ENCODE results near the gene KCNT1. TPM values are rescaled to one million over a fixed set of nuclear protein-coding genes. Genes with fewer than 3 reads are reported as not detected.

The KCNT1 gene
- total RNA-seq, 4 donors from 2014 or later, result 0.21 TPM; not detected in 3

DNA sequence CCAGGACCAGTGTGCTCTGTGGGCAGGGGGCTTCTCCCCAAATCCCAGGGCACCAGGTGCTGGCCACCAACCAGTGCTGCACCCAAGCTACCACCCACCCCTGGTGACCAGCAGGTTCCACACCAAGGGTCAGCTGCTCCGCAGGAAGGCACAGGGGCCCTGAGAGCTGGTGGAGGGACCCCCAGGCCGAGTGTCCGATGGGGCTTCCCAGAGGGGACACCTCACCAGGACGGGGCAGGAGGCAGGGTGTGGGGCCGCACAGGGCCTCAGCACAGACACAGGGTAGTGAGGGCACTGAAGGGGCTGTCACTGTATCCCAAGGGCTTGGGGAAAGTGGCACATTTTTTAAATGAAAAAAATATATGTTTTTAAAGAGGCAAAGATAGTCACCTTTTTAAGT lies 20.8 kb upstream of the KCNT1 start:
- TF ChIP-seq, protein P1, sequence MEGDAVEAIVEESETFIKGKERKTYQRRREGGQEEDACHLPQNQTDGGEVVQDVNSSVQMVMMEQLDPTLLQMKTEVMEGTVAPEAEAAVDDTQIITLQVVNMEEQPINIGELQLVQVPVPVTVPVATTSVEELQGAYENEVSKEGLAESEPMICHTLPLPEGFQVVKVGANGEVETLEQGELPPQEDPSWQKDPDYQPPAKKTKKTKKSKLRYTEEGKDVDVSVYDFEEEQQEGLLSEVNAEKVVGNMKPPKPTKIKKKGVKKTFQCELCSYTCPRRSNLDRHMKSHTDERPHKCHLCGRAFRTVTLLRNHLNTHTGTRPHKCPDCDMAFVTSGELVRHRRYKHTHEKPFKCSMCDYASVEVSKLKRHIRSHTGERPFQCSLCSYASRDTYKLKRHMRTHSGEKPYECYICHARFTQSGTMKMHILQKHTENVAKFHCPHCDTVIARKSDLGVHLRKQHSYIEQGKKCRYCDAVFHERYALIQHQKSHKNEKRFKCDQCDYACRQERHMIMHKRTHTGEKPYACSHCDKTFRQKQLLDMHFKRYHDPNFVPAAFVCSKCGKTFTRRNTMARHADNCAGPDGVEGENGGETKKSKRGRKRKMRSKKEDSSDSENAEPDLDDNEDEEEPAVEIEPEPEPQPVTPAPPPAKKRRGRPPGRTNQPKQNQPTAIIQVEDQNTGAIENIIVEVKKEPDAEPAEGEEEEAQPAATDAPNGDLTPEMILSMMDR (IDR thresholded peaks at IDR 0.05), result no peak
- no peak for TF ChIP-seq POLR2A (IDR thresholded peaks at IDR 0.05)
- Histone ChIP-seq H3K4me3 (replicated peaks in 1 of 3) (no peak overlapping the region), H3K36me3 (no peaks in the 10 kb centered on the region), H3K4me1 (no peaks in the 10 kb centered on the region), H3K27me3 (no peaks in the 10 kb centered on the region), H3K27ac (no peak overlapping the region), H3K9me3 (no peaks in the 10 kb centered on the region)
- intact Hi-C loops (cut with DNase I), result no loop called here
- no peak for DNase-seq
- 84 to 91% methylated on average over 5 of the region's 5 CpGs for WGBS, 2 donors

DNA sequence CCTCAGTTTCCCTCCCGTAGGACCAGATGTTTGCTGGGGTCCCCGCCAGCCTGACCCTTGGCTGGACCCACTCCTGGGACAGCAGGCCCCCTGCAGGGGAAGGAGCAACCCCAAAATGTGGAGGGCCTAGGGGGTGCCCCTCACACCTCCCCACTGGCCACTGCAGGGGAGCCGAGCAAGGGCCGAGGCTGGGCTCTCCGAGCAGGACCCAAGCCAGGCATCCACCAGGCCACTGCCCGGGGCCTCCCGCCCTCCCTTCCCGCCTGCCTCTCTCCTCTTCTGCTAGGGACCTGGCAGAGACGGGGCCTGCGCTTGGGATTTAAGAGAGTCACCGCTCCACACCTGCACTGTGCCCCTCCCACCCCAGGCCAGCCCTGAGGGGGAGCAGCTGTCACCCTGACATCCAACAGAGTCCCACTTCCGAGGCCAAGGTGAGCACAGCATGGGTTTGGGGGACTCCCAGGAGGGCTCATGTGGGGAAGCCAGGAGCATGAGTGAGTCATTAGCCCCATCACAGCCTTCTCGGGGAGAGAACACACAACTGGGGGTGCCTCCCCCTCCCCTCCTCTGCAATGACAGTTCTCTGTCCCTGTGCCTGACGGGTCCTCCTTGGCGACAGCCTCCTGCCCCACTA lies 18.5 kb upstream of the KCNT1 start:
- WGBS, 2 donors, result 75% methylated on average over 8 to 11 of the region's 15 CpGs
- no peak for DNase-seq

DNA sequence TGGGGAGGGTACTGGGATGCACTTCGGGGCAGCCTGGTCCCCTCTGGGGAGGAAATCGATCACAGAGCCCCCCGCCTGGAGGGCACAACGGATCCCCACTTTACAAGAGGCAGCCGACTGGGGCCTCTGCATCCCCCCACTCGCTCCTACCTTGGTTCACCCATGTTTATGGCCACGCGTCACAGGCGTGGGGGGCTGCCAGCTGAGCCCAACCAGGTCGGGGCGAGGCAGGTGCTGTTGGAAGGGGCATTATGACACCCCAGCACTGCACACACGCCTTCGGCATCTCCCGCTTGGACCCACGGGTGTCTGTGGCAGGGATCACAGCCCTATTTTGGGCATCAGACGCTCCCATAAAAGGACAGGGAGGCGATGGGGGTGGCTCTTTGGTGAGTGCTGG lies 17.3 kb upstream of the KCNT1 start:
- Histone ChIP-seq H3K4me3 (replicated peaks in 1 of 3) (no peak overlapping the region), H3K9me3 (no peaks in the 10 kb centered on the region), H3K27ac (no peak overlapping the region), H3K4me1 (no peaks in the 10 kb centered on the region), H3K27me3 (no peaks in the 10 kb centered on the region), H3K36me3 (no peaks in the 10 kb centered on the region)
- 80 to 81% methylated on average over 4 to 16 of the region's 17 CpGs for WGBS, 2 donors
- DNase-seq, result no peak
- intact Hi-C loops (cut with DNase I), result no loop called here
- TF ChIP-seq POLR2A (IDR thresholded peaks at IDR 0.05), result no peak
- TF ChIP-seq, protein P1 (IDR thresholded peaks at IDR 0.05), result no peak

More for the DNA sequence above, 18.5 kb upstream of the KCNT1 start:
- Histone ChIP-seq H3K27ac (no peak overlapping the region), H3K4me3 (replicated peaks in 1 of 3) (no peak overlapping the region), H3K36me3 (no peaks in the 10 kb centered on the region), H3K4me1 (no peaks in the 10 kb centered on the region), H3K27me3 (no peaks in the 10 kb centered on the region), H3K9me3 (no peaks in the 10 kb centered on the region)
- no peak for TF ChIP-seq POLR2A (IDR thresholded peaks at IDR 0.05)
- TF ChIP-seq, protein P1 (IDR thresholded peaks at IDR 0.05), result no peak
- intact Hi-C loops (cut with DNase I), result no loop called here

DNA sequence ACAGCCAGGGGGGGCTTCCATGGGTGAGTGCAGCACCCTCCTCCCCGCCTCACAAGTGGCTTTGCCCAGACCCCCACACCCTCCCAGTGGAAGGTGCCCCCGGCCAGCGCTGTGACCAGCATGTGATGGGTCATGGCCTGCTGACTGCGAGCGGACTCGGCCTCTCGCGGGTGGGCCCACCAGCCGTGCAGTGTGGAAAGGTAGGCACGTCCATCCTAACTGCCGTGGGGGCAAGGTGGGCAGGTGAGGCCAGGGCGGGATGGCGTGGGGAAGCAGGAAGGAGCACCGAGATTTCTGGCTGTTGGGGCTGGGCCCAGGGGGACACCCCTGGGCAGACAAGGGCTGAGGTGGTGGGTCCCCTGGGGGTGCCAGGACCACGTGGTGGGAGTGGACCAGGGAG lies 14.8 kb upstream of the KCNT1 start:
- Histone ChIP-seq H3K4me3 (replicated peaks in 1 of 3) (no peak overlapping the region), H3K4me1 (no peaks in the 10 kb centered on the region), H3K27ac (no peak overlapping the region), H3K36me3 (no peaks in the 10 kb centered on the region), H3K27me3 (no peaks in the 10 kb centered on the region), H3K9me3 (no peaks in the 10 kb centered on the region)
- TF ChIP-seq, protein P1 (IDR thresholded peaks at IDR 0.05), result no peak
- no peak for TF ChIP-seq POLR2A (IDR thresholded peaks at IDR 0.05)
- 85% methylated on average over 15 of the region's 15 CpGs; no CpG with 5 or more reads in 1 of the 2 donors for WGBS, 2 donors
- DNase-seq, result no peak
- intact Hi-C loops (cut with DNase I), result no loop called here

DNA sequence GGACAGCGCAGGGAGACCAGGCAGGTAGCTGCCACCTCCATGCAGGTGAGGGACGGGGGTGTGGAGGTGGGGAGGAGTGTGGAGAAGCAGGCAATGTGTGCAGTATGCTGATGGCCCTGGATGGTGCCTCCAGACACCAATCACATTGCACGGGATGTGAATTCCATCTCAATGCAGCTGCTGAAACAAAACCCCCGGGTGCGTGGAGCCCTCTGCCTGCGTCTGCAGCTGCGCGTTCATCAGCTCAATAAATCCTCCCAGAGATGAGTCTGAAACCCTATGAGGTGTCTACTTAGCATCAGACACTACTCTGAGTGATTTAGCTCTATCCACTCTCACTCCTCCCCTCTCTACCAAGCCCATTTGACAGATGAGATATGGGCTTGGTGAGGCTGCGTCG lies 13.0 kb upstream of the KCNT1 start:
- no peak for TF ChIP-seq POLR2A (IDR thresholded peaks at IDR 0.05)
- TF ChIP-seq, protein P1 (IDR thresholded peaks at IDR 0.05), result no peak
- no peaks in the 10 kb centered on the region for H3K36me3 ChIP-seq
- no peak for DNase-seq

More for the DNA sequence above, 13.0 kb upstream of the KCNT1 start:
- WGBS, 2 donors, result 85 to 90% methylated on average over 9 to 10 of the region's 10 CpGs
- H3K4me1 ChIP-seq, result no peaks in the 10 kb centered on the region
- no peaks in the 10 kb centered on the region for H3K27me3 ChIP-seq
- no peak overlapping the region for H3K4me3 ChIP-seq (replicated peaks in 1 of 3)
- H3K27ac ChIP-seq, result no peak overlapping the region
- intact Hi-C loops (cut with DNase I), result no loop called here
- no peaks in the 10 kb centered on the region for H3K9me3 ChIP-seq

Measured in thyroid gland (tissue), 4 donors.